Stimulated activated CD4-positive, alpha-beta T cell treated with anti-CD3 and anti-CD28 coated beads, Interleukin-4, amount 100 ng/mL, for 48 hours (primary cell): ENCODE results near the gene EPSTI1.

ENCODE experiments used
- DNase-seq, 2 donors: peaks; one replicate each; pipeline ENCODE4 v3.0.0-alpha.2; 2020; ENCODE audit warnings: low read depth in 2 of 2

Gene EPSTI1

DNA sequence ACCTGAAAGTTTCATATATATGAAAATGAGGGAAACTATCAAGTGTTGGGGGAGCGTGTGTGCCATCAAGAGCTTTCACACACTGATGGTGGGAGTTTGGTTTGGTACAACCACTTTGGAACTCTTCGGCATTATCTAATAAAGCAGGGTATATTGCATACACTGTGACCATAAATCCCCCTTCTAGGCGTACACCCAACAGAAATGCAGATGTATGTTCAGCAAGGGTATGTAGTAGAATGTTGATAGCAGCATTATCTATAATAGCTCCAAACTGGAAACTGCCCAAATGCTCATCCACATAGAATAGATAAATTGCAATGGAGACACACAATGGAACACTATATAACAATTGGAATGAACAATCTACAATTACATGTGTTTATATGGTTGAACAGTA, 139.9 kb downstream of the EPSTI1 start:
- no peak for DNase-seq

DNA sequence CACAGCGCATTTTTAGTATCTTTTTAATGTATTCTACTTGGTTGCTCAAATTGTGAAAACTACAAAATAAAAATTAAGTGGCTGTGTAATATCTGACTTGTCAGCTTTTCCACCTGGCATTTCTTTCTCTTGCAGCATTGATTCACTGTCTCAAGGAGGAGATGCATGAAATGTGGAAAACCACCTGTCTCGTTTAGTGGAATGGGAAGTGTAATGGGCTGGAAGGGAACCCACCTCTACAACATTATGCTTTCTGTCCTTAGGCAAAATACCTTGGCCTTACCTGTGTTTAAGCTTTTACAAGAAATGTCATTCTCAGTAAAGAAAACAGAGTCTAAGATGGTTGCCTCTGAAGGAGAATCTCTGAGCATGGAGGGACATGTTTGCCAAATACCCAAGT, 142.8 kb downstream of the EPSTI1 start:
- no peak for DNase-seq

DNA sequence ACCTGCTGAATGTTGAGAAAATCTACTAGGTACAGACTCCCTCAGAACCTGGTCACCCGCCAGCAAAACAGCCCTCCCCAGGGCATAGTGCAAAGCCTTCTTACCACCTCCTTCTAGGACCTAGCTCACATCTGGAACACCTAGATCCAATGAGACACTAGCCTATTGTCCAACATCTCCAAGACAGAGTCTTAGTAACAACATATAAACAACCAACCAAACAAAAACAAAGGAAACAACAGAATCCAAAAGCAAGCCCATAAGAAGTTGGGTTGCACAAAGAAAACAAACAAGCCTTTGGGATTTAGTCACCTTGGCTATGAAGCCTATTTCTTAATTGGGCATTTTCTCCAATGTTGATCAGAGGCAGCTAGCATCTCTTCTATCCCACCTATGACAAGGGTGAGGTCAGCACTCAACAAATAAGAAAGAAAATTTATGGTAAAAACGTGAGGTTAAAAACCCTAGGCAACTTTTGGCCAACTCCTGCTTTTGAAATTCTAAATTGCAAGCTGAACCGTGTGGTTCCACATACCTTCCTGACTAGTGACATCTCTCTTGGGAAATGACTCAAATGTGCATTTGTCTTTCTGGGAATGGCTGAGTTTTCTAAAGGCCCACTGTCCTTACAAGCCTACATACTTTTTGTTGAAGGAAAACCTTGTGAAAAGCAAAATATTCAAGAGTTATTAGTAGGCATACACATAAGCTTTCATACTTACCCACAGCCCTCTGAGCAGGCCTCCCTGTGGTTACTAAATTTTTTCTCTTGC, 144.0 kb downstream of the EPSTI1 start:
- no peak for DNase-seq

DNA sequence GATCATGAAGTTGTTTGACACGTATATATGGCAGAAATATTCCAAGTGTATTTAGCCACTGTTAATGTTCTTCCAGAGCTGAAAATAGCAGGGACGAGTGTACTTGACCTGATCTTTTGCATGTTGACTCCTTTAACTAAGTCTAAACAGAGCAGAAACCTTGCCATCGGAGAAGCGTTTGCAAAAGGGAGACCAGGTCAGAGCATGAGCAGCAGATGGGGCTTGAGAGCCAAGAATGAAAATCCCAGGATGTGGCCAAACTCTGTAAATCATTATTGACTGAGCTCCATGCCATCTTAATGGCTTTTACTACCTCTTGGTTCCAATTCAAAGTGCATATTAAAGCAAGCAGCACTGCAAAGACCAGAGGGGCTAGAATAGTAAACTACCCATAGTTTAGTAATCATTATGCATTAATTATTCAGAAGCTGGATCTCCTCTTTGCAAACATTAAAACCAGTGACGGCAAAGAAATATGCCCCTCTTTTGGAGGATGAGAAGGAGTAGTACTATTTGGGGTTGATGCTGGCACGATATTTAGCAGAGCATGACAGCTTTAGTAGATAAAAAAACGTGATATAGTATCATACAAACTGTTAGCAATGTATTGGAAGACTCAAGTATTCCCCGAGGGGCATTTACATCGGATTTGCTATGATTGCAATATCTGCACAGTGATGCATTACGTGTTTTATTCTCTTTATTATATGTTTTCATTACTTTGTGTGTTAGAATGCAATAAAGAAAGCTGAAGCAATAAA, 154.9 kb downstream of the EPSTI1 start:
- no peak for DNase-seq
